HG03575 (cell line): ENCODE measurements around the gene CLRN2.
"Not testable (repeated sequence)": the region's sequence is repeated elsewhere in the genome, so short reads cannot be mapped to it uniquely, and the experiment has no call there.

Experiments used
- ATAC-seq: cut with Tn5 transposase; IDR thresholded peaks from one replicate; pipeline ENCODE4 v1.9.1; 2021; ENCODE audit not compliant: unreplicated experiment, insufficient number of reproducible peaks, low FRiP score; ENCODE audit errors: extremely low read depth

CLRN2 gene

DNA sequence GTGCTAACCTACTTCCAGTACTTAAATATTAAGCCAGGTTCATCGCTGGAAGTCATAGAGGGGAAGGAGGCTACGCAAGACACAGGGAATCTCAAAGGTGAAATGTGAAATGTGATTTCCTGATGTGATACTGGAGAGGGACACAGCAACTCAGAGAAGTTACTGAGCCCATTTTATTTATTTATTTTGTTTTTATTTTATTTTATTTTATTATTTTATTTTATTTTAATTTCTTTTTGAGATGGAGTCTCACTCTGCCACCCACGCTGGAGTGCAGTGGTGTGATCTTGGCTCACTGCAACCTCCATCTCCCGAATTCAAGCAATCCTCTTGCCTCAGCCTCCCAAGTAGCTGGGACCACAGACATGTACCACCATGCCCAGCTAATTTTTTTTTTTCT lies 19.7 kb downstream of the CLRN2 start:
- no peak for ATAC-seq

DNA sequence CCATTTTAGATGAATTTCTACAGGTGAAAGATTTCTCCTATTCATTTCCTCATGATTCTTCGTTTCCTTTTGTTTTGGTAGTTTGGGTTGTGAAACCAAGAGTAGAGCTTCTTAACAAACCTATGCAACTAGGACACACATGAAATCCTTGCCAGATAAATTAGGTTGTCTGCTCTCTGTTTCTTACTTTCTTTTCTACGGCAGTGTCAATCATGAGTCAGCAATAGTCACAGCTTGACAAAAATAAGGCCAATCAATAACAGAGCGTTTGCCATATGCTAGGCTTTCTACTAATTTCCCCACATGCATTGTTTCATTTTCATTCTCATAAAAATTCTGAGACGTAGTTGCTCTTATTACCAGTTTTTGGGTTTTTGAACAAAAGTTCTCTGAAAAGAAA lies 20.3 kb downstream of the CLRN2 start:
- no peak for ATAC-seq

- no peak for ATAC-seq
Measured at GRCh38 chr4:17535906-17536305, 20.9 kb downstream of the CLRN2 start.

DNA sequence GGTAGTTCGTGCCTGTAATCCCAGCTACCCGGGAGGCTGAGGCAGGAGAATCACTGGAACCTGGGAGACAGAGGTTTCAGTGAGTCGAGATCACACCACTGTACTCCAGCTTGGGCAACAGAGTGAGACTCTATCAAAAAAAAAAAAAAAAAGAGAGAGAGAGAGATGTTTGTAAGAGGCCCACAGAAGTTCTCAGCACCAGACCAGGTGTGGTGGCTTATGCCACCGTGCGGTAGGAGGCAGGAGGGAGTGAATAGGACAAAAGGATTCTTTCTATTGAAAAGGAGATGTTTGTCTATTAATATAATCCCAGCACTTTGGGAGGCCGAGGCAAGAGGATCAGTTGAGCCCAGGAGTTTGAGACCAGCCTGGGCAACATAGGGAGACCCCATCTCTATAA lies 22.1 kb downstream of the CLRN2 start:
- ATAC-seq: not testable (repeated sequence)

DNA sequence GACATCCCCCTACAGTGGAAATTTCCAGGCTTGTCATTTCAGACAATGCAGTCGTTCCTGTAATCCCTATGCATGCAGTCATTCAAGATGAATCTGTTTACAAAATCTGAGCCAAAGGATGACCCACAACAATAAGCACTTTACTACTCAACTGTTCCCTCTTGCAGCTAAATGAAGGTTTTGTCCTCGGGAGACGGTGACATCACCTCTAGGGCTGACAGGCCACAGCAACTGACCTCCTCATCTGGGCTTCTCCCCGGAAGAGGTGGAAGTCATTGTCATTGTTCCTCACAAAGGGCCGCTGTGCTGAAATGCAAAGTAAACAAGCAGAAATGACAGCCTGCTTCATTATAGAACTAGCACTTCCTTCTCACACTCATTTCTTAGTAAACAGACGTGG lies 29.2 kb downstream of the CLRN2 start:
- ATAC-seq: no peak

GRCh38 chr4:17544831-17545234 lies 29.9 kb downstream of the CLRN2 start:
- ATAC-seq: no peak

DNA sequence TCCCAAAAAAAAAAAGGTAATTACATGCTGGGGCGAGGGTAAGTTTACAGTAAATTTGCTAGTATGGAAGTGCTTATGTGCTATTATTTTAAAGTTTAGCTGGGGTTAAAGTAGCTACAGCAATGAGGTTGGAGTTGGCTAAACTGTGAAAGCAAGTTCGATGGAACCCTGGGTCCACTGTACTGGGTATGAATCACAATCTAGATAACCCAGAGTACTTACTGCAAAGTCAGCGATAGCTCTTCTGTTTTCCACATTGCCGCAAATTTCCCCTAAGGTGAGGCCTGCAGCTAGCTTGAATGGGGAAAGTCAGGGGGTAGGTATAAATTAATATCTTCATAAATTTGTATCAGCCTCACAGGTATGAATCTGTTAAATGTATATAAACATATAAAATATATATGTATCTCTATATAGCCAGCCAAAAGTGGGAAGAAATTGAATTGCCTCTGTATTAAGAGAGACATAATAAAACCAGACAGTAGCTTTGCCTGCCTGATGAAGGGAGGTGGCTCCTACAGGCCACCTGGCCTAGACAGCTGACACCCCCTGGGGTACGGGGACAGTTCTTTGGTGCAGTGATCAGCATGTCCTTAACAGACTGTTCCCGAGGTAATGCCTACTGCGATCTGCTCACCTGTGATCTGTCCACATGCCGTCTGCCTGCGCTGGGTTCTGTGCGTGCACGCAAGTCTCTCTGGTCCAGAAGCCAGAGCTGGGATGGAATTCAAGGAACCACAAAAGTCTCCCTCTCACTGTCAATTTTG lies 30.6 kb downstream of the CLRN2 start:
- ATAC-seq: no peak

DNA sequence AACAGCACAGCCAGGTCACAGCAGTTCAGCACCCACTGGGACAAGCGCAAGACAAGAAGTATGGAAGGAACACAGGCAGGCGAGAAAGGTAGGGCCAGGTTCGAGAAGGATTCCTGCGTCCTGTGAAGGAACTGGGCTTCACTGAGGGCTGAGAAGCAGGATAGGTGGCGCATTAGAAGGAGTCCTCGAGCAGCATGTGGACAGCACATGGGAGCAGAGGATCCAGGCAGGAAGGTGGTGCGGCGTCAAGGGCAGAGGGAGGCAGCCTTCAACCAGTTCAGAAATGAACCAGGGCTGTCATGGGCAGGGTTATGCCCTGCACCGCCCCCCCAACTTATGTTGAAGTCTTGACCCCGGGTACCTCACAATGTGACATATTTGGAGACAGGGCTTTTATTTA lies 31.3 kb downstream of the CLRN2 start:
- ATAC-seq: no peak

DNA sequence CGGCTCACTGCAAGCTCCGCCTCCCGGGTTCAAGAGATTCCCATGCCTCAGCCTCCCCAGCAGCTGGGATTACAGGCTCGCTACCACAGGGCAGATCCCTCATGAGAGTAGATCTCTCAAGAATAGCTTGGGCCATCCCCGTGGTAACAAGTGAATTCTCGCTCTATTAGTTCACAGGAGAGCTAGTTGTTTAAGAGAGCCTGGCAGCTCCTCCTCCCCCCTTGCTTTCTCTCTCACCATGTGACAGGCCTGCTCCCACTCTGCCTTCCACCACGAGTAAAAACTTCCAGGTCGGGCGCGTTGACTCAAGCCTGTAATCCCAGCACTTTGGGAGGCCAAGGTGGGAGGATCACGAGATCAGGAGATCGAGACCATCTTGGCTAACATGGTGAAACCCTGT lies 31.7 kb downstream of the CLRN2 start:
- no peak for ATAC-seq

GRCh38 chr4:17550549-17550948 lies 35.6 kb downstream of the CLRN2 start:
- no peak for ATAC-seq

GRCh38 chr4:17552427-17552826 lies 37.5 kb downstream of the CLRN2 start:
- ATAC-seq: no peak

GRCh38 chr4:17554568-17554967 lies 39.6 kb downstream of the CLRN2 start:
- ATAC-seq: no peak

- ATAC-seq: no peak
Measured at GRCh38 chr4:17556498-17556897, 41.5 kb downstream of the CLRN2 start.

- ATAC-seq: no peak
Measured at GRCh38 chr4:17557880-17558279, 42.9 kb downstream of the CLRN2 start.

GRCh38 chr4:17558941-17559708 lies 44.2 kb downstream of the CLRN2 start:
- ATAC-seq: no peak

DNA sequence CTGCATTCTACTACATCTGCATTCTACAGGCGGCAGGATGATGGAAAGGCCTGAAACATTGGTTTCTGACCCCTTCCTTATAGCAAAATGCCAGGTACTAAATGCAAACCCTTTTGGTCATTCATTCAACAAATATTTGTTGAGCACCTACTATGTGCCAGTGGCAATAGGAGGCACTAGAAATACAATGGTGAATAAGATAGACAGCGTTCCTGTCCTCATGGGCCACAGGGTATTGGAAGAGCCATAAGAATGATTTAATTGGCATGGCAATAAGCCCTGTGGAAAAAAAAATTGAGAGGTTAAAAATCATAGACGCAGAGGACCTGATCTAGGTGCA lies 44.7 kb downstream of the CLRN2 start:
- ATAC-seq: no peak

GRCh38 chr4:17560065-17560673 lies 45.2 kb downstream of the CLRN2 start:
- no peak for ATAC-seq

DNA sequence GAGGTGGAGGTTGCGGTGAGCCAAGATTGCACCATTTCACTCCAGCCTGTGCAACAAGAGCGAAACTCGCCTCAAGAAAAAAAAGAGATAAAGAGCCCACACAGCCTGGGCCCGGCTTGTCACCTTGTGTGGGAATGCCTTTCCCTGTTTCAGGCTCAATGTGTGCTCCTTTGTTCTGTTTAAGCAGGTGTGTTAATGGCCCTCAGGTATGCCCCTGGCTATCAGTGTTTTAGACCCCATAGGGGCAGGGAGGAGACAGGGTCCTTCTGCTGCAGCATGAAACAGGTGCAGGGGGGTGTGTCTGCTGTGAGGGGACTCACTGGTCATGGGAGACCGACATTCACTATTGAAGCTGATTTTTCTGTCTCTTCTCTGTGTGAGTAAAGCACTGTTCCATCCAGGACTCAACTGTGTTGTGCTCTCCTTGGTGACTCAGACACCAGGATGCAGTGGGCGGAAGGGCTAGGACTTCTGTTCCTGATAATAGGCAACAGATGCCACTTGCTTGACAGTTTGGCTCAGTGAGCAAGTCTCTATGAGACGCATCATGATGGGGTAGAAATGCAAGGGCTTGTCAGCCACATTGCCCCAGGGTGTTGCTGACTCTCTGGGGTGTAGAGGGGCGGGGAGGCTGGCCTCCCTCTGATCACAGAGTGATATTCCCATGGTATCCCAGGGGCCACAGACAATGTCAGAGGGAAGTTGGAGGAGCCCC lies 46.4 kb downstream of the CLRN2 start:
- no peak for ATAC-seq

DNA sequence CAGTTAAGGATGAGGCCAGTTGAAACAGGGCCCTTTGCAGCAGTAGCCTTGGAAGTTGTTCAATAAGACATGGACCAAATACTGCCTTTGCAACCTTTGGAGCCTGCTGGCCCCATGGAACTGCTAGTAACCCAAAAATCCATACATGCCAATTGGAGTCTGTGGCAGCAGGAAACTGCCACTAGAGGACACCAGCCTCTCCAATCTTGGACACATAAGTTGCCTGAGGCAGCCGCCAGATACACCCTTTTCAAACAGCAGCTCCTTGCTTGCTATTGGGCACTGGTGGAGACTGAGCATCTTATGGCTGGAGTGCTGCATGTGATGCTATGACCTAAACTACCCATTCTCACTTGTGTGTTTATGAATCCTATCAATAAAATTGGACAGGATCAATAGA lies 47.2 kb downstream of the CLRN2 start:
- ATAC-seq: no peak

DNA sequence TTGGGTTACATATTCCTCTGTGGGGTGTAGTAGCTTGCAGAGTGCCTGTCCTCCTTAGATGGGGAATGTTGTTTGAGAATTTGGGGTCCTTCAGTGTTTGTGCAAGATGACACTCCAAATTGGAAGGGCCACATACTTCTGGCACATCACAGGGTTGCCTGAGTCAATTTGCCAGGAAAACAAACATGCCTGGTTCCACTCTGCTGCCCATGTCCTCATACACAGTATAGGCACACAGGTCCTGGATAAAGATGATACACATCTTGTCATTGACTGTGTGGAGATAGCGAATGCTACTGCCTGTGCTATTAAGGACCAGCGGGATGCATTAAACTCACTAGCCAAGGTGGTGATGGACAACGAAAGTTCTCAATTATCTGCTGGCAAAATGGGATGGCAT lies 50.9 kb downstream of the CLRN2 start:
- no peak for ATAC-seq
